ENCODE results near the gene PHACTR2.

- TF ChIP-seq CTCF (IDR thresholded peaks at IDR 0.05) (no peak), POLR2A (IDR thresholded peaks at IDR 0.05) (no peak)
Observed at GRCh38 chr6:143758551-143758950, 80.8 kb downstream of the PHACTR2 start.

All from testis (tissue), 2 donors.